ENCODE data around the gene TMEM132D. TPM values are rescaled to one million over a fixed set of nuclear protein-coding genes. Genes with fewer than 3 reads are reported as not detected.

TMEM132D gene
- total RNA-seq, 1 donor from 2014 or later, result 1.1 TPM

- H3K36me3 ChIP-seq, result no peaks in the 10 kb centered on the region
- H3K9me3 Mint-ChIP-seq, result no peaks in the 10 kb centered on the region
- peak overlapping the region; percentile 99 for H3K4me2 ChIP-seq
- peaks cover 12% of the 10 kb centered on the region for H3K4me1 ChIP-seq
- no peak overlapping the region for H3K27ac ChIP-seq
- no peaks in the 10 kb centered on the region for H3K79me2 ChIP-seq (ENCODE audit: low read depth)
- H4K20me1 ChIP-seq (ENCODE audit: low read depth), result peaks cover 12% of the 10 kb centered on the region
- peak overlapping the region; percentile 95 for H3K4me3 Mint-ChIP-seq
- H3K9me3 ChIP-seq (ENCODE audit: low read depth), result no peaks in the 10 kb centered on the region
- peaks cover 24% of the 10 kb centered on the region for H3K27me3 Mint-ChIP-seq (ENCODE audit: insufficient read depth, low read depth)
- H3K4me3 ChIP-seq, result peak overlapping the region; percentile 56
- no peak overlapping the region for H3K9ac ChIP-seq
- DNase-seq (ENCODE audit: low spot score), result peak; percentile 57
- TF ChIP-seq CTCF (IDR thresholded peaks at IDR 0.05) (no peak), EZH2 (IDR thresholded peaks at IDR 0.05) (peak; percentile 73), EZH2phosphoT487 (IDR thresholded peaks at IDR 0.05) (peak; percentile 77)
- H2AFZ ChIP-seq (replicated peaks), result peak overlapping the region; percentile 93
- H3K27me3 ChIP-seq, result peaks cover 93% of the 10 kb centered on the region
- peaks cover 26% of the 10 kb centered on the region for H3K4me1 Mint-ChIP-seq
- peaks cover 2% of the 10 kb centered on the region for H3F3A ChIP-seq (ENCODE audit: low read depth)
- peak overlapping the region; percentile 58 for H3K27ac Mint-ChIP-seq
- H3K36me3 Mint-ChIP-seq, result no peaks in the 10 kb centered on the region
Observed at GRCh38 chr12:129903092-129903945, 506 bp downstream of the TMEM132D start.

GRCh38 chr12:129902371-129903091, 1.3 kb downstream of the TMEM132D start:
- no peaks in the 10 kb centered on the region for H3K9me3 Mint-ChIP-seq
- Histone ChIP-seq H4K20me1 (ENCODE audit: low read depth) (peaks cover 12% of the 10 kb centered on the region), H3K27ac (no peak overlapping the region), H3K4me3 (peak overlapping the region; percentile 56), H3K4me1 (peaks cover 12% of the 10 kb centered on the region), H3F3A (ENCODE audit: low read depth) (peaks cover 2% of the 10 kb centered on the region), H3K9me3 (ENCODE audit: low read depth) (no peaks in the 10 kb centered on the region), H3K79me2 (ENCODE audit: low read depth) (no peaks in the 10 kb centered on the region), H2AFZ (replicated peaks) (peak overlapping the region; percentile 93), H3K36me3 (no peaks in the 10 kb centered on the region), H3K27me3 (peaks cover 88% of the 10 kb centered on the region), H3K9ac (no peak overlapping the region), H3K4me2 (peak overlapping the region; percentile 99)
- TF ChIP-seq CTCF (IDR thresholded peaks at IDR 0.05) (no peak), EZH2phosphoT487 (IDR thresholded peaks at IDR 0.05) (no peak), EZH2 (IDR thresholded peaks at IDR 0.05) (no peak)
- peak overlapping the region; percentile 95 for H3K4me3 Mint-ChIP-seq
- peak; percentile 11 for DNase-seq (ENCODE audit: low spot score)
- peaks cover 22% of the 10 kb centered on the region for H3K27me3 Mint-ChIP-seq (ENCODE audit: insufficient read depth, low read depth)
- peak overlapping the region; percentile 65 for H3K27ac Mint-ChIP-seq
- peaks cover 26% of the 10 kb centered on the region for H3K4me1 Mint-ChIP-seq
- H3K36me3 Mint-ChIP-seq, result no peaks in the 10 kb centered on the region

GRCh38 chr12:129901254-129901653, 2.6 kb downstream of the TMEM132D start:
- no peak for DNase-seq (ENCODE audit: low spot score)
- H3K9me3 Mint-ChIP-seq, result peaks cover 4% of the 10 kb centered on the region
- no peak overlapping the region for H3K4me2 ChIP-seq
- H3K36me3 Mint-ChIP-seq, result peaks cover 9% of the 10 kb centered on the region
- H3K9me3 ChIP-seq (ENCODE audit: low read depth), result no peaks in the 10 kb centered on the region
- H3K27me3 Mint-ChIP-seq (ENCODE audit: insufficient read depth, low read depth), result peaks cover 18% of the 10 kb centered on the region
- peak overlapping the region; percentile 95 for H3K4me3 Mint-ChIP-seq
- H3K9ac ChIP-seq, result no peak overlapping the region
- no peaks in the 10 kb centered on the region for H3K36me3 ChIP-seq
- H2AFZ ChIP-seq (replicated peaks), result no peak overlapping the region
- peaks cover 2% of the 10 kb centered on the region for H3F3A ChIP-seq (ENCODE audit: low read depth)
- H3K4me3 ChIP-seq, result no peak overlapping the region
- H3K4me1 ChIP-seq, result peaks cover 12% of the 10 kb centered on the region
- peaks cover 12% of the 10 kb centered on the region for H4K20me1 ChIP-seq (ENCODE audit: low read depth)
- peaks cover 75% of the 10 kb centered on the region for H3K27me3 ChIP-seq
- no peaks in the 10 kb centered on the region for H3K79me2 ChIP-seq (ENCODE audit: low read depth)
- H3K27ac Mint-ChIP-seq, result no peak overlapping the region
- H3K27ac ChIP-seq, result no peak overlapping the region
- peaks cover 26% of the 10 kb centered on the region for H3K4me1 Mint-ChIP-seq
- TF ChIP-seq CTCF (IDR thresholded peaks at IDR 0.05) (no peak), EZH2phosphoT487 (IDR thresholded peaks at IDR 0.05) (no peak), EZH2 (IDR thresholded peaks at IDR 0.05) (no peak)
